Measurements from ENCODE around the gene PTPMT1. TPM values are rescaled to one million over a fixed set of nuclear protein-coding genes. Genes with fewer than 3 reads are reported as not detected.
"Not testable (repeated sequence)": the region's sequence is repeated elsewhere in the genome, so short reads cannot be mapped to it uniquely, and the experiment has no call there.

PTPMT1 gene, protein sequence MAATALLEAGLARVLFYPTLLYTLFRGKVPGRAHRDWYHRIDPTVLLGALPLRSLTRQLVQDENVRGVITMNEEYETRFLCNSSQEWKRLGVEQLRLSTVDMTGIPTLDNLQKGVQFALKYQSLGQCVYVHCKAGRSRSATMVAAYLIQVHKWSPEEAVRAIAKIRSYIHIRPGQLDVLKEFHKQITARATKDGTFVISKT
- polyA plus RNA-seq (ENCODE audit: insufficient read length in 3 of 3), result 10 to 100 TPM; 51.6 to 61.4 (median 55.3) TPM

DNA sequence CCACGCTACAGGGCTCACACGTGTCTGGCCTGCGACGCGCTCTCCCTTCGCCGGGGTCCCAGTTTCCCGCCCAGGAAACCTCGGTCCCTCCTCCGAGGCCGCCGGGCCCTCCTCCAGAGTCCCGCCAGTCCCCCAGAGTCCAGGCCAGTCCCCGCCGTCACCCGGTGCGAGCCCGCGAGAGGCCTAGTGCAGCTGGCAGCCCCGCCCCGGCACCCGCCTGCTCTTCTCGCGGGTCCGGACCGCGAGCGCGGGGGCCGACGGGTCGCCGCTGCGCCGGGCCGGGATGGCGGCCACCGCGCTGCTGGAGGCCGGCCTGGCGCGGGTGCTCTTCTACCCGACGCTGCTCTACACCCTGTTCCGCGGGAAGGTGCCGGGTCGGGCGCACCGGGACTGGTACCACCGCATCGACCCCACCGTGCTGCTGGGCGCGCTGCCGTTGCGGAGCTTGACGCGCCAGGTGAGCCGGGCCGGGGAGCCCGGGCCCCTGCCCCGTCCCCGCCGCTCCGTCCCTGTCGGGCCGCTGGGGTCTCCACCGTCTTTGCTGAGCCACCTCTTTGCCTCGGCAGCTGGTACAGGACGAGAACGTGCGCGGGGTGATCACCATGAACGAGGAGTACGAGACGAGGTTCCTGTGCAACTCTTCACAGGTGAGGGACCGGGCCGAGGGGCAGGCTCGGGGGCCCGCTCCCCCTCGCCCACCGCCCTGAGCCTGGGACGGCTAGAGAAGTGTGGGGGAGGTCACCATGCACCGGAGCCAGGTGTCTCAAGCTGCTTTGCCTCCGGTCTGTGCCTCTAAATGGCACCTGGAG is at the start of gene PTPMT1:
Gene PTPMT1, plus strand, starts transcription at position 260 of the 809 bp plus-strand sequence. Its CDS starts 24 bp downstream, at position 284.
- no peak for DNase-seq (ENCODE audit: low read depth in 3 of 3, low spot score in 2 of 3)

GRCh38 chr11:47516155-47516554 is 49.2 kb upstream of the PTPMT1 start:
- DNase-seq (ENCODE audit: low read depth in 3 of 3, low spot score in 2 of 3), result no peak

GRCh38 chr11:47516984-47517853 is 48.2 kb upstream of the PTPMT1 start:
- no peak for DNase-seq (ENCODE audit: low read depth in 3 of 3, low spot score in 2 of 3)

DNA sequence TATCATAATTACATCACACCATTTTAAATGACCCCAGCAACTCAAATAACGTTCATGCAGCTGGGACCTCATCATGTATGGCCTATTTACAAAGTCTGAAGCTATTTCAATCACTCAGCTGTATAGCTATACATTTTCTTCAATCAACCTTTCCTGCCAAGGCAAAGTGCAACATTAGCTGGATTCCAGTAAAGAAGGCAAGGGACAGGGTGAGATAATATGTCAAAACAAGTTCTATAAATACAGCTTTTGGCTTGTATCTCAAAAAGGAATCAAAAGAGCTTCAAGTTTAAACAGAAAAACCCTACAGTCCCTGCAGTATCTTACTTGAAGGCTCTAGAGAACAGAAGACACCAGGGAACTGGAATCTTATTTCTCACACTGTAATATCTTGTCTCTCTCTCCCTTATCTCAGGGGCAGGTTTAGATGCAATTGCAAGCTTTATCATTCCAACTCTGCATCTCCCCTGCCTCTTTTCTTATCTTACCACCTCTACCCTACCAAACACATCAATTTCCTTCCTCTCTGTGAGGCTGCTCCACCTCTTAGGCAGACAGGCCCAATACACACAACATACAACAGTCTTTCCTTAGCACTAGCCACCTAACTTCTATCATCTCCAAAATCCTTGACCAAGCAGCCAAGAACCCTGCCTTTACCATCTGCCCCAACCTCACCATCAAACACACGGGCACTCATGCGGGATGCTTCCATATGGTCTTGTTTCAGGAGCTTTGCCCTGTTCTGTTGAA is 47.0 kb upstream of the PTPMT1 start:
- no peak for DNase-seq (ENCODE audit: low read depth in 3 of 3, low spot score in 2 of 3)

GRCh38 chr11:47523490-47524225 is 41.7 kb upstream of the PTPMT1 start:
- no peak for DNase-seq (ENCODE audit: low read depth in 3 of 3, low spot score in 2 of 3)

- DNase-seq (ENCODE audit: low read depth in 3 of 3, low spot score in 2 of 3), result no peak
These were observed 41.0 kb upstream of the PTPMT1 start for GRCh38 chr11:47524291-47524874.

DNA sequence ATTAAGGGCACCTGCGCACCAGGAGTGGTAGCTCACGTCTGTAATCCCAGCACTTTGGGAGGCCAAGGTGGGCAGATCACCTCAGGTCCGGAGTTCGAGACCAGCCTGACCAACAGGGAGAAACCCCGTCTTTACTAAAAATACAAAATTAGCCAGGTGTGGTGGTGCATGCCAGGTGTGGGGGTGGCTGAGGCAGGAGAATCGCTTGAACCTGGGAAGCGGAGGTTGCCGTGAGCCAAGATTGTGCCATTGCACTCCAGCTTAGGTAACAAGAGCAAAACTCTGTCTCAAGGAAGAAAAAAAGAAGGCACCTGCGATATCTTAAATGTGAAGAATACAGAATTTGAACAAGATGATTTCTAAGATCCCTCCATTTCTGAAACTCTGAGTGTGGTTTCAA is 39.4 kb upstream of the PTPMT1 start:
- not testable (repeated sequence) for DNase-seq (ENCODE audit: low read depth in 3 of 3, low spot score in 2 of 3)

GRCh38 chr11:47527186-47527585 is 38.2 kb upstream of the PTPMT1 start:
- DNase-seq (ENCODE audit: low read depth in 3 of 3, low spot score in 2 of 3), result no peak

DNA sequence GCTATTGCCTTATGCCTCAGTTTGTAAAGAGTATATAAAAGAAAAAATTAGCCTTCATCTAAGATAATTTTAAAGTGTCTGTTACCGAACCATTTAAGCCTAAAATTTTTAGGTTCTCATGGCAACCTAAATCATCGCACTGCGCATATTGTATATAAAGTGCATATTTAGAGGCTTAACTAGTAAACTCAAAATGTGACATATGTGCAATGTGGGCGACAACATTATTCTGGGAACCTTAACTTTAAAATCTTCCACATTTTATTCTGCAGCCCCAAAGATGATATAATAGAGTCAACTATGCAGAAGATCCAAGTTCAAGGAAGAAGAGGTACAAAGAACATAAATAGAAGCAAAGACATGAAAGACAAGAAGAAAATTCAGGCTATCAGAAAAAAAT is 35.4 kb upstream of the PTPMT1 start:
- DNase-seq (ENCODE audit: low read depth in 3 of 3, low spot score in 2 of 3), result no peak

- not testable (repeated sequence) for DNase-seq (ENCODE audit: low read depth in 3 of 3, low spot score in 2 of 3)
These were observed 34.7 kb upstream of the PTPMT1 start for GRCh38 chr11:47530721-47531120.

DNA sequence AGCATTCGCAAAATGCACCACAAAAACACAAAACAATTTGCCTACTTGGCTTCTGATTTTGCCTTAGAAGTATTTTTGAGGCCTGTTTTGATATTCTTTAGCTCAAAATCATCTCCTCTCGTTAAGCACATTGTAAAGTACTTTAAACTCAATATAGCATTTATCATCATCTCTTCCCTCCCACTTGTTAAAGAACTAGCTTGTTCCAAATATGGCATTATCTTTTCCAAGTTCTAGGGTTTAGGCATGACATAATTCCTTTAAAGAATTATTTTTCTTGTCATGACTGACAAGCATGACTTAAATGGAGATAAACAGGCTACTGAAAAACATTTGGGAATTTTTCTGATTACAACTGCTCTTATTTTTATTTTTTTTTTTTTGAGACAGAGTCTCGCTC is 33.7 kb upstream of the PTPMT1 start:
- DNase-seq (ENCODE audit: low read depth in 3 of 3, low spot score in 2 of 3), result no peak

DNA sequence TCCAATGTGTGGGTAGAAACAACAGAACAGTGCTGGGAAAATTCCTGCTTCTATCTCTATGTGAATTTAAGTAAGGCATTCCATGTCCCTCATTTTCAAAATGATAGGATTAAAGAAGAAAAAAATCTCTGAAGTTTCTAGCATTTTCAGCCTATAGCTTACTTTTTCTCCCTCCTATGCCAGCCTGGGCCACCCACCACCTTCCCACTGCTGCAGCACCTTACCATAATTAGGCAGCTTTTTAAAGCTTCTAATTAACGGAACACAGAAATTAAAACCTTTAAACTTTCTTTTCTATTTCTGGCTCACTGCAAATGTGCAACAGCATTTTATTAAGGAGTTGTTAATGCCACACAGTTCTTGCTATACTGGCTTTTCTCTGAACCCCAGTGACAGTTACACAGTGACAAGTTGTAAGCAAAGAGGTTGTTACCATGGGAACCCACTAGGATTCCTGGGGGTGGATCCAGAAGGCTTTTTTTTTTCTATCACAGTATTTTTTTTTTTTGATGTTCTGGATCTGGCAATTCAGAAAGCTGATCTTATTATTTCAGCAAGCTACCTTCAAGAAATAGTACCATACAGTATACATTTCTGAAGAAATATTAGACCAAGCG is 32.7 kb upstream of the PTPMT1 start:
- no peak for DNase-seq (ENCODE audit: low read depth in 3 of 3, low spot score in 2 of 3)

DNA sequence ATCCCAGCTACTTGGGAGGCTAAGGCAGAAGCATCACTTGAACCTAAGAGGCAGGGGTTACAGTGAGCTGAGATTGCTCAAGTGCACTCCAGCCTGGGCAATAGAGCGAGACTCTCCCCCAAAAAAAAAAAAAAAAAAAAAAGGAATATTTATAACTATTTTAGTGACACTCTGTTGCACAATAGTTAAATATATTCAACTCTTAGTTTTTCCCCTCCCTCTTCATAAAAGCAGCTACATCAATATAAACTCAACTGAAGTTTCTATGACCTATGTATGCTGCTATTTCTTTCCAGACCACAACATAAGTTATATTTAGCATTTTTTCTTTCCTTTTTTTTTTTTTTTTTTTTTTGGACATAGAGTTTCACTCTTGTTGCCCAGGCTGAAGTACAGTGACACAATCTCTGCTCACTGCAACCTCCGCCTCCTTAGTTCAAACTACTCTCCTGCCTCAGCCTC is 31.7 kb upstream of the PTPMT1 start:
- DNase-seq (ENCODE audit: low read depth in 3 of 3, low spot score in 2 of 3), result no peak

GRCh38 chr11:47534704-47535251 is 30.6 kb upstream of the PTPMT1 start:
- no peak for DNase-seq (ENCODE audit: low read depth in 3 of 3, low spot score in 2 of 3)

GRCh38 chr11:47536915-47537314 is 28.5 kb upstream of the PTPMT1 start:
- no peak for DNase-seq (ENCODE audit: low read depth in 3 of 3, low spot score in 2 of 3)

- DNase-seq (ENCODE audit: low read depth in 3 of 3, low spot score in 2 of 3), result no peak
These were observed 26.4 kb upstream of the PTPMT1 start for GRCh38 chr11:47538741-47539565.

DNA sequence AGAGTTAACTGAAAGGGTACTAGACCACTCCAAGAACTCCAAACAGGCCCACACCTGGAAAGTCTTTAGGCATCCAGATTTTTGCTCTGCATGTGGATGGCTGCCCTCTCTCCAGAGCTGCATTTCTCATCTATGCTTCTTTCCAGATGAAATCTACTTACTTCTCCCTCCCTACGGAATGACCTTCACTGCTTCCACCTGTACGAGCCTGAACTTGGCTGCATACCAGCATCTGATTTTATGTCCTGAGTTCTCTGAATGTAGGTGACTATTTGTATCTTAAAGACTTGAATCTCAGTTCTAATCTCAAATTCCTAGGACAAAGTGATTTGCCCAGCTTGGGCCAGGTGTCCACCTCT is 25.7 kb upstream of the PTPMT1 start:
- DNase-seq (ENCODE audit: low read depth in 3 of 3, low spot score in 2 of 3), result no peak

GRCh38 chr11:47541070-47541469 is 24.3 kb upstream of the PTPMT1 start:
- DNase-seq (ENCODE audit: low read depth in 3 of 3, low spot score in 2 of 3), result no peak

Data from right renal cortex interstitium (tissue), 3 donors.